ENCODE results near the gene UACA.
A peak's percentile ranks its signal among the peaks of the same experiment; 100 is the strongest.

UACA gene

GRCh38 chr15:70707686-70708300 lies 55.6 kb downstream of the UACA start:
- H3K4me3 ChIP-seq (ENCODE audit: low read depth, low read length), result no peak overlapping the region
- TF ChIP-seq CTCF (IDR thresholded peaks at IDR 0.05; ENCODE audit: low read depth, low read length), result no peak

- H3K4me3 ChIP-seq (ENCODE audit: low read depth, low read length), result no peak overlapping the region
- TF ChIP-seq CTCF (IDR thresholded peaks at IDR 0.05; ENCODE audit: low read depth, low read length), result no peak
These were observed 58.6 kb downstream of the UACA start for GRCh38 chr15:70704731-70705130.

- no peak for TF ChIP-seq CTCF (IDR thresholded peaks at IDR 0.05; ENCODE audit: low read depth, low read length)
- no peak overlapping the region for H3K4me3 ChIP-seq (ENCODE audit: low read depth, low read length)
These were observed 59.2 kb downstream of the UACA start for GRCh38 chr15:70704166-70704565.

GRCh38 chr15:70703096-70703878 lies 60.1 kb downstream of the UACA start:
- peak overlapping the region; percentile 57; the same call in 1 of the 2 replicates for H3K4me3 ChIP-seq (ENCODE audit: low read depth, low read length)
- no peak for TF ChIP-seq CTCF (IDR thresholded peaks at IDR 0.05; ENCODE audit: low read depth, low read length)

- H3K4me3 ChIP-seq (ENCODE audit: low read depth, low read length), result peak overlapping the region; percentile 57
- no peak for TF ChIP-seq CTCF (IDR thresholded peaks at IDR 0.05; ENCODE audit: low read depth, low read length)
These were observed 60.8 kb downstream of the UACA start for GRCh38 chr15:70702584-70702983.

GRCh38 chr15:70701891-70702568 lies 61.3 kb downstream of the UACA start:
- TF ChIP-seq CTCF (IDR thresholded peaks at IDR 0.05; ENCODE audit: low read depth, low read length), result no peak
- peak overlapping the region; percentile 57 for H3K4me3 ChIP-seq (ENCODE audit: low read depth, low read length)

GRCh38 chr15:70701171-70701570 lies 62.2 kb downstream of the UACA start:
- peak overlapping the region; percentile 57; the same call in 1 of the 2 replicates for H3K4me3 ChIP-seq (ENCODE audit: low read depth, low read length)
- TF ChIP-seq CTCF (IDR thresholded peaks at IDR 0.05; ENCODE audit: low read depth, low read length), result no peak
